ENCODE measurements around the gene OR11A1.
"Not testable (repeated sequence)": the region's sequence is repeated elsewhere in the genome, so short reads cannot be mapped to it uniquely, and the experiment has no call there.

OR11A1 gene

DNA sequence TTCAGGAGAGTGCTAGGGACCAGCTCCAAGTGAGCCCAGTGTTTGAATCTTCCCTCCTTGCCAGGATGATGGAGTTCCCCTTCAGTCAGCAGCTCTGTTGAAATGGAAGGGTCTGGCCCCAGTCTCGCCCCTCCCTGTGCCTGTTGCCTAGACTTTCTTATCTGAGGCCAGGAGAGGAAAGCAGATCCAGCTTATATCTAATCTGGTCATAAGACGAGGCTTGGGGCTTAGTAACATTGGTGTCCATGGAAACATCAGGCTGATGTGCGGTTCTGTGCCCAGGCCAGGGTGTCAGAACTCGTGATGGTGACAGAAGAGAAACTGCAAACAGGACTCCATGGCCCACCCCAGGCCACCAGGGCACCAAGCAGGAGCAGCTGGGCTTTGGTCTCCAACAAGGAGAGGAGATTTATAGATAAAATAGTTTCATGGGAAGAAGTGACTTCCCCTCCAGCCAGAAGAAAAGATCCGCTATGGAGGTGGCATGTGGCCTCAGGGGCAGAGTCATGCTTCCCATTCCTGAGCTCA, 21.1 kb upstream of the OR11A1 start:
- no peak for DNase-seq

DNA sequence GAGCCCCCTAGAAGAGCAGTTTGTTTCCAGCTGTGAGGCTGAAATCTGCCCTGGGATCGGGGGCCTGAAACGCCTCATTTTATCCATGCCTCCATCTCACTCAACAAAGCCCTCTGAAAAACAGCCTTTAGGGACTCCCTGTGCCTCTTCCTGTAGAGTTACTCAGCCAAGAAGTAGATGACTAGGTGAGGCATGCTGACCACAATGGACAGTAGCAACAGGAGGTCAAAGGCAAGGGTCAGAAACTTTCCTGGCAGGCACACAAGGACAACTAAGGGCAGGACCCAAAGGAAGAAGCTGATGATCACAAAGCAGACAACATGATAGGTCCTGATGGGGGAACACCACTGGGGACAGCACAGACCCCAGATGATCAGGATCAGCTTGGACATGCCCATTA, 18.1 kb upstream of the OR11A1 start:
- no peak for DNase-seq

DNA sequence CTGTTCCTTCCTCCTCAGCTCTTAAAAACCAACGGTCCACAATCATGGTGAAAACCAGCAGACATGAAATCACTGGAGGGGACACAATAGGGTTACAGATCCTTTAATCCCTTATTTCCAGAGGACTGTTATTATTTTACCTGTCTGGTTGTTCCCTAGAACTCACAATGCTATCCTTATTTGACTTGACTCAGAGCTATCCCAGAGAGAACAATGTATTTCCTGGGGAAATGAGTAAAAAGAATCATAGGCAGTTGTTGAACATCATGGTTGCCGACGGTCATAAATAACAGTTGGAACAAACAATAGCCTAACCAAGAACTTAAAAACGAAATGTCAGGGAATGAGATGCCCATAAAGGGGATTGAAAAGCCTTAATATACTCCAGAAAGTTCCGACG, 9.4 kb upstream of the OR11A1 start:
- no peak for DNase-seq

DNA sequence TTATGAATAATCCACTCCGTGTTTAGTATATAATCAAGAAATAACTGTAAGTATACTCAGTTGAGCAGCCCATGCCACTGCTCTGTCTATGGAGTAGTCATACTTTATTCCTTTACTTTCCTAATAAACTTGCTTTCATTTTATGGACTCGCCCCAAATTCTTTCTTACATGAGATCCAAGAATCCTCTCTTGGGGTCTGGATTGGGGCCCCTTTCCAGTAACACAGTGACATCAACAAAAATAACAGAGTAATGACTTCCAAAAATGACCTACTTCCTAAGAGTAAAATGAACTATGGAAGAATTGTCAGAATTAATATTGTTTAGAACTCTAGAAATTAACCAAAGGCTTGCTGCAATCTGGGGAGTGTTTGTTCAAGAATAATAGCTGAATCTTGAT, 8.9 kb upstream of the OR11A1 start:
- DNase-seq, result no peak

DNA sequence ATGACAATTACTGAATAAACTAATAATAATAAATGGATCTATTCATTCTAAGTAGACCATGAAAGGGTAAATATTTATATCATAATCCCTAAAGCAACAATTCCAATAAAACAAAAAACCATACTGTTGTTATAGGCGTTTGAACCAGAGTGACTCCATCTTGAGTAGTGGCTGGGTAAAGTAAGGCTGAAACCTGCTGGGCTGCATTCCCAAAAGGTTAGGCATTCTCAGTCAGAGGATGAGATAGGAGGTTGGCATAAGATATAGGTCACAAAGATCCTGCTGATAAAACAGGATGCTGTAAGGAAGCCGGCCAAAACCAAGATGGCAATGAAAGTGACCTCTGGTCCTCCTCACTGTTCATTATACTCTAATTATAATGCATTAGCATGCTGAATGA, 8.4 kb upstream of the OR11A1 start:
- no peak for DNase-seq

DNA sequence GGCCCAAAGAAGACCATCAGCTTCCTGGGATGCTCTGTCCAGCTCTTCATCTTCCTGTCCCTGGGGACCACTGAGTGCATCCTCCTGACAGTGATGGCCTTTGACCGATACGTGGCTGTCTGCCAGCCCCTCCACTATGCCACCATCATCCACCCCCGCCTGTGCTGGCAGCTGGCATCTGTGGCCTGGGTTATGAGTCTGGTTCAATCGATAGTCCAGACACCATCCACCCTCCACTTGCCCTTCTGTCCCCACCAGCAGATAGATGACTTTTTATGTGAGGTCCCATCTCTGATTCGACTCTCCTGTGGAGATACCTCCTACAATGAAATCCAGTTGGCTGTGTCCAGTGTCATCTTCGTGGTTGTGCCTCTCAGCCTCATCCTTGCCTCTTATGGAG, 5.2 kb upstream of the OR11A1 start:
- no peak for DNase-seq

DNA sequence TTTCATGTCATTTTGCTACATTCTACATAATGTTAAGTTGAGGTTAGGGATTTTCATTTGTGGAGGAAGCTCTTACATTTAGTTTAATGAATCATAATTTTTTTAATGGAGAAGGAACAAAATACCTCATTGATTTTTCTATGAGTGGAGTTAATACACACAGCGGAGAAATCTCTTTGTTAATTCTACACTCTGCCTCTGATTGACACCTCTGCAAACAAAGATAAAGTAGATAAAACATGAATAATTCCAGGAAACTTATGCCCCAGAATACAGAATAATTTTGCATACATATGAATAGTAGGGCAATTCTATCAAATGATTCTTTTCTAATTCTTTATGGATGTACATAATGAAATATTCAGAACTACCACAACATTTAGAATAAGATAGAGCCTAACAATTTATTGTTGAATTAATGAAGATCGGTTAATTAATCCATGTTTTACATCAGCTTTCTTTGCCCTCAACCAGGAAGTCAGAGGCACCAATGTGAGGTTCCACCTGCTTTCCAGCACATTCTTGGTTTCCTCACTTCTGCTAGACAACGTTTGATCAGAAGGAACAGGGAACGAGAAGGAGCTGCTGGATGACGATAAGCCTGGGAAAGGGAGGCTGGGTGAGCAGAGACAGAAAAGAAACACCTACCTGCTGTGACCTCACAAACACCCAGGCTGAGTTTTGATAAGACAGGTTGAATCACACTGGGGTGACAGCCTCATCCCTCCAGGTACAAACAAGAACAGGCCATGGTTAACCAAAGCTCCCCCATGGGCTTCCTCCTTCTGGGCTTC, 4.3 kb upstream of the OR11A1 start:
- no peak for DNase-seq

DNA sequence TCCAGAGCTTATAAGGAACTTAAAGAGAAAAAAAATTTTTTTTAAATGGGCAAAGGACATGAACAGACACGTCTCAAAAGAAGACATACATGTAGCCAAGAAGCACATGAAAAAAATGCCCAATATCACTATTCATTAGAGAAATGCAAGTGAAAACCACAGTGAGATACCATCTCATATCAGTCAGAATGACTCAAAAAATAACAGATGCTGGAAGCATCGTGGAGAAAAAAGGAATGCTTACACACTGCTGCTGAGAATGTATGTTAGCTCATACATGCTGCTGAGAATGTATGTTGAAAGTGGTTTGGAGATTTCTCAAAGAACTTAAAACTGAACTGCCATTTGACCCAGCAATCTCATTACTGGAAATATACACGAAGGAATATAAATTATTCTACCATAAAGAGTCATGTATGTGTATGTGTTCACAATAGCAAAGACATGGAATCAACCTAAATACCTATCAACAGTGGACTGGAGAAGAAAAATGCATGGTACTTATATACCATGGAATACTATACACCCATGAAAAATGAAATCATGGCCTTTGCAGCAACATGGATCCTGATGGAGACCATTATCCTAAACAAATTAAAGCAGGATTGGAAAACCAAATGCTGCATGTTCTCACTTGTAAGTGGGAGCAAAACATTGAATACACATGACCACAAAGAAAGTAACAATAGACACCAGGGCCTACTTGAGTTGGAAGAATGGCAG, 5.2 kb downstream of the OR11A1 start:
- DNase-seq, result no peak

DNA sequence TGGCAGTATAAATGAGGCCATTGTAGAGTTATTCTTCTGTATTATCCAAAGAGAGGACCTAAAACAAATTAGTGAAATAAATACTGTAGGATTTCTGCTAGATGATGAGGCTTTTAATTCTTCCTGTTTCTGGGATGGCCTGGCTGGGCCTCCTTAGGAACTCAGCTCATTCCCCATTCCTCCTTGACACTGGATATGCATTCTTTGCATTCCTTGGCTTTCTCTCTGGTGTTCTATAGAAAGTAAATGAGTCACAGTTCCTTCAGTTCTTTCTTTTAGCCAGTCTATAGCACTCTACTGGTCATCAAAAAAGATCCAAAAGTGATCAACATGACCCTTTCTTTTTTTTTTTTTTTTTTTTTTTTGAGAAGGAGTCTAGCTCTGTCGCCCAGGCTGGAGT, 9.2 kb downstream of the OR11A1 start:
- DNase-seq, result no peak

DNA sequence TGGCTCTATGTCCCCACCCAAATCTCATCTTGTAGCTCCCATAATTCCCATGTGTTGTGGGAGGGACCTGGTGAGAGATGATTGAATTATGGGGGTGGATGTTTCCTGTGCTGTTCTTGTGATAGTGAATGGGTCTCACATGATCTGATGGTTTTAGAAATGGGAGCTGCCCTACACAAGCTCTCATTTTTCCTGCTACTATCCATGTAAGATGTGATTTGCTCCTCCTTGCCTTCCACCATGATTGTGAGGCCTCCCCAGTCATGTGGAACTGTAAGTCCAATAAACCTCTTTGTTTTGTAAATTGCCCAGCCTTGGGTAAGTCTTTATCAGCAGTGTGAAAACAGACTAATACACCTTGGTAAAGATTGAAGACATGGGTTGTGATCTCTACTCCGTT, 12.8 kb downstream of the OR11A1 start:
- DNase-seq, result not testable (repeated sequence)

DNA sequence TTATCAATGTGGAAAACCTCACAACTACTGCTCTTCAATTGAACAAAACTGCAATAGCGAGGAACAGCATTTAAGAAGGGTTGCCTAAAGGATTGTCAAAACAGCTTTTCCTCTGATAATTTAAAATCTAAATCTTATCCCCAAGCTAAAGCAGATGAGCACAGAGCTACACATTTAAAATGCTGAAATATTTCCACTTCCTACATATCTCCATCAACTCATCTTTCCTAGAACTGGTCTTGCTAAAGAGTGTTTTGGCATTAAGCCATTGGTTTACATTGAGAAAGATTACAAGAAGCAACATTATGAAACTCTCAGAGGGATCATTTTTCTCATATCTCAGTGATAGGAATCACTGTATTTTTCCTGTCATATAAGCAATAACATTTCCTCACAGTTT, 14.2 kb downstream of the OR11A1 start:
- no peak for DNase-seq

DNA sequence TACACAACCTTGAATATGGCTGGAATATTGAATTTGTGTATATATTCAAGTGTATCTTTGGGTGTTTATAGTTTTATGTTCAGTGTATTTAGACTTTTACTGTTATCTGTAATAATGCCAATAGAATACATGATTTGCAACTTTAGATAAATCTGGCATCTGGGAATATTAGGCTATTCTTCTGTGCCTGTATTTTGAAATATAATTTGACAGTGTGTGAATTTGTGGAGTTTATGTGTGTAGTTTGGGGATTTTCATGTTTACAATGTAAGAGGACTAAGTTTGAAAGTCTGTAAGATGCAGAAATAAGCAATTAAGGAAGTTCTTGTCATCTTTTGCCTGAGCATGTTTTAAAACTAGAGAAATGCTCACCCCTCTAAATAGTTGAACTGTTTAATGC, 17.9 kb downstream of the OR11A1 start, which contains the start of gene OR10C1:
Gene OR10C1, plus strand, starts transcription at position 301 of the 400 bp plus-strand sequence. CDS start 710 bp downstream, outside the sequence.
- no peak for DNase-seq

DNA sequence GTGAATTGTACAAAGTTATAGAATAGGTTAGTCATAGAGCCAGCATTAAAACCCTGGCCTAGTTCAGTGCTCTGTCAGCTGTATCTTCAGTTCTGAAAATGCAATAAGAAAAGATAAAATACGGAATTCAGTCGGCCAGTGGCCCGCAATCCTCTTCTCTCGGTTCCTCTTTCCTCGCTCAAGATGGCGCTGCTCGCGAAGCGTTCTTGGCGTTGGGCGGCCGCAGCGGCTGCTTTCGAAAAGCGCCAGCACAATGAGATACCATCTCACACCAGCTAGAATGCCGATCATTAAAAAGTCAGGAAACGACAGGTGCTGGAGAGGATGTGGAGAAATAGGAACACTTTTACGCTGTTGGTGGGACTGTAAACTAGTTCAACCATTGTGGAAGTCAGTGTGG, 20.1 kb downstream of the OR11A1 start:
- not testable (repeated sequence) for DNase-seq

DNA sequence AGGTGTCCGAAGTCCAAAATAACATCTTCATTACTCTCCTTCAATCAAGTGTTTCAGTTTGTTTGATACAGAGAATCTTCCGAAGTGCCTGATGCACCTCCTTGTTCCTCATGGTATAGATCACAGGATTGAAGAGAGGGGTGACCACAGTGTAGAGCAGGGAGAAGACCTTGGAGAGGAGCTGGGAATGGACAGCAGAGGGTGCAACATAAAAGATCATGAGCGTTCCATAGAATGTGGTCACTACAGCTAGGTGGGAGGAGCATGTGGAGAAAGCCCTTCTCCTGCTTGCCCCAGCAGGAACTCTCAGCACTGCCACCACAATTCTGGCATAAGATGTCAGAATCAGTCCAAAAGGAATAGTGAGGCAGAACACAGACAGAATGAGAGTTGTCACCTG, 30.2 kb downstream of the OR11A1 start:
- no peak for DNase-seq

DNA sequence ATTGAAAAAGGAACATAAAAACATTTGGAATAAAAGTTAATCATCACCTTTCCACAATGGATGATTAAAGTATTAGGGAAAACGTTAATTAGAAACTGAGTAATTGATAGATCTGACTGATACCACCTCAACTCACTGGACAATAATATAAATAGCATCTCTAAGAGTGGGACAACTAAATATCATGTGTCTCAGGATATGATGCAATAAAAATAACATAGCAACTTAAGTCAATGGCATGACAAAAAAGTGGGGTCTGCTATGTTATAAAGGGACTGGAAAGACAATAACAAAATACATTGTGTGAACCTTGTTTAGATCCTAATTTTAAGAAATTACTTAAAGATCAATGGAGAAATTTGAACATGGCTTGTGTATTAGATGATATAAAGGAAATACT, 31.8 kb downstream of the OR11A1 start:
- DNase-seq, result no peak

DNA sequence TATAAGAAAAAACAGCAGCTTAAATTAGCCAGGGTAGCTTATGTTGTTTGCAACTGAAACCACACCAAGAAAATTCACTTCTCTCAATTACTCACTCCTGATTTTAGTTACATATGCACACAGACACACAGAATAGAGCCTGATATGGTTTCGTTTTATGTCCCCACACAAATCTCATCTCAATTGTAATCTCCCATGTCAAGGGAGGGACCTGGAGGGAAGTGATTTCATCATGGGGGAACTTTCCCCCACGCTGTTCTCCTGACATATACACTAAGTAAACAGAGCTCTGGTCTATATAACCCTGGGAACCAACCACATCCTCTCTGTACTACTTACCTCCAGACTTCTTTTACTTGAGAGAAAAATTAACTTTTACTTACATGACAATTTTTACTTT, 32.3 kb downstream of the OR11A1 start:
- no peak for DNase-seq

DNA sequence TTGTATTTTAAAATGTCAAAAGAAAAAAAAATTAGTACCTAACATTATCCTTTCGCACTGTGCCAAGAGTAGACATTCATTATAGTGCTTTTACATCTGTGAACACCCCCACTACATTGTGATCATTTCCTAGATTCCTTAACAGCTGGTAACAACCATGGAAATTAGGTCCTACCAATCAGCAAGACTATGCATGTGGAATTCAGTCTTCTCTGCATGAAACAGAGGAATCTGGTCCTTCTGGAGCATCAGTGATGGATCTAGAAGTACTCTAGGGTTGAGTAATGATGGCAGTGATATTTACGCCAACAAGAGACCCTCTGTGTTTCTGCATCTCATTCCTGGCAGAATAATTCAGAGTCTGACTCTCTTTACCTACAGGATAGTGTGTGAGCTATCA, 32.7 kb downstream of the OR11A1 start:
- DNase-seq, result no peak

DNA sequence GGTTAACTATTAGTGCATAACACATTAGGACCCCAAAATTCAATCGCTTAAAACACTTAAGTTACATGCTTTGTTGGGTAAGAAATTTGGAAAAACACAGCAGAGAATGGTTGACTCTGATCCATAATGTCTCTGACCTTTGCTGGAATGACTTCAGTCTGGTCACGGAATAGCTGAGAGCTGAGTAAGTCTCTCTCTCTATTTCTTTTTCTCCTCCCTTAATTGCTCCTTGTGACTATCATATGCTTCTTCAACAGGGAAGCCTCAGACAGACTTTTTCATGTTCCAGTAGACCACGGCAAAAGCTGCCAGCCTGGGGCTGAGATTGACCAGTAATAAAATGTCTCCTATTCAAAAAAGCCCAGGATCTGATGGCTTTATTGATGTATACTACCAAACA, 37.4 kb downstream of the OR11A1 start:
- no peak for DNase-seq

DNA sequence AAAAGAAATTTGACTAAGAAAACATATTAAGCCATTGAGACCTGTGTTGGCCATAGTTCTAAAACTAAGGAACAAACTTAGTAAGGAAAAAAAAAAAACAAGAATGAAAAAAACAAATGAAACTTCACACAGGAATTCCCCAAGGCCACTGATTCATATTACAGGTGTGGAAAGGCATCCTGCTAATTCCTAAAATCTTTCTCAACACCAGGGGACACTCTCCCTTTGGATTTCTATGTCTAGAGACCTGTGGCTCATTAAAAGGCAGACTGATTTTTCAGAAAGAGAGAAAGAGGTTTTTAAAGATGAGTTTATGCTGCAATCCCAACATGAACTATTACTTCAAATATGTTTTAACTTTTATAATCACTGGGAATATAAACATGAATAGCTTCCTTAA, 42.3 kb downstream of the OR11A1 start, which contains the start of gene OR12D1:
Gene OR12D1, plus strand, starts transcription at position 341 of the 400 bp plus-strand sequence.
- no peak for DNase-seq

DNA sequence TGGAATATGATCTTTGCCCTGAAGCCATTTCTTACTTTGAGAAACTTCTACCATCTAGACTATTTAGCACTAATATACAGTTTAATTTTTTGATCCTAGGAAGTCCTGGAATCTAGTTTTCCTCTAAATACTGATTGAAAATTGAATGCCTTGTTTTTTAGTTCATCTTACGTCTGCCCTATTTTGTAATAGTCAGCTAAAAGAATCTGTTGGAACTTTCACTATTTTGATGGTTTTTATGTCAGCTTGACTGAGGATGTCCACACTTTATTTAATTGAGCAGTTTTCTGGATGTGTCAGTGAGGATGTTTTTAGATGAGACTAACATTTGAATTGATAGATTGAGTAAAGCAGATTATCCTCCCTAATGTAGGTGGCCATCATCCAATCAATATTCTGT, 53.1 kb downstream of the OR11A1 start:
- DNase-seq, result no peak

DNA sequence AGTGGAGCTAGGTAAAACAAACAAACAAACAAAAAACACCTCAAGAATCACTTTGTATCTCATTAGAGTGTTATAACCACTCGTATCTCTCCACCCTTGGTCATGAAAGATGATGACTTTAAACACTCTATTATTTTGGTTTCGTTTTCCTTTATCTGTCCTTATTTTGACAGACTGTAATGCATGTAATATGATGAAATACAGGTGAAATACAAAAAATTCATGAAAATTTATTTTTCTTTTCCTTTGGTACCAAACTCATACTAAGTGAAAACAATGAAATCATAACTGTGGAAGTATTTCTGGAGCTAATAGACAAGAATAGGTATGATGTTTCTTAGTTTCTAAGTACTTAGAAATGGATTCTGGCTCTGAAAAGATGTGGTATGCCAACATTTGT, 57.3 kb downstream of the OR11A1 start:
- DNase-seq, result no peak

DNA sequence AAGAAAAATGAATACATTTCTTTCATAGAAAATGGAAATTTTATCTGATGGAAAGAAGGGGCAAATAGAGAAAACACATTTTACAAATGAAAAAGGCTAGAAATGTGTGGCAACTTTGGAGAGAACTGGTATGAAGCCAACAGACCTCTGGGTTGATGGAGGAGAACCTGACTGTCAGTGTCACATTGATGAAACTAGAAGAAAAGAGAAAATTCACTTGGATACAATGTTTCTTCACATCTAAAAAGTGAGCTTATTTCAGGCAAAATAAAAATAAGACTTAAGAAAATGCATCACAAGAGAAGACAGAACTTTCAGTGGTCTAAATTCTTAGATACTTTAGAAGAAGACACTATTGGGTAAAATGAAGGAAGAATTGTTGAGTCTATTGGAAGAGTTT, 61.5 kb downstream of the OR11A1 start, which contains the start of gene OR12D2:
Gene OR12D2, plus strand, starts transcription at position 301 of the 400 bp plus-strand sequence. CDS start 1,069 bp downstream, outside the sequence.
- no peak for DNase-seq

DNA sequence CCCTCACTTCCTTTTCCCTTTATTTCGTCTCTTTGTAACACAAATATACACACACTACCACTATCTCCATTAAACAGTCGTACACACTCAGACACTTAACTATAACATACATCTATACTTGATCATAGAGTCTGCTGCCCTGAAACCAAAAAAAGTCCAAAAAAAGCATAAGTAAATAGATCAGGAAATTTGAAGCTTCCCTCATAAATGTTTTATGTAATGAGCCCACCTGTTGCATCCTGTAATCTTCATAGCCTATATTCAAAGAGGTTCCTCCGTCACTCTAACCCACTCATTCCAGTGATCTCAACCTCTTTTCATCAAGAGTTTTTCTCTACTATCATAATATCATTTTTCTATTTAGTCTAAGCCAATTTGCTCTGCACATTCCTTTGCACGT, 68.3 kb downstream of the OR11A1 start:
- no peak for DNase-seq

DNA sequence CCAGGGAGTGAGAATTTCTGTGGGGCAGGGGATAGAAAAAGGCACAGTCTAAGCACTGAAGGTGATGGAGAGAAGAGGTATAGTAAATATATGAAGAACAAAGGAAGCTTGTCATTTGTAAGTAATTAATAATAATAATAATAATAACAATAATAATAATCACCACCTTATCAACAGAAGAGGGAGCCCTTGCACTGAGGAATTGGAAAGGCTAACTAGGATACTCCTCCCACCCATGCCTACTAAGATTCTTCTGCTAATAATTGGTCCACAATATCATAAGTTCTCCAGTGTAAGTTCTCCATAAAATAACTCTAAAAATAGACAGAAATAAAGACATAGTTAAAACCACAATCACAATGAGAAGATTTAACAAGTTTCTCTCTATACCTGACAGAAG, 80.9 kb downstream of the OR11A1 start:
- DNase-seq, result no peak
